Upper lobe of left lung (tissue), 6 donors: Measurements from ENCODE around the gene RHOF. TPM values are rescaled to one million over a fixed set of nuclear protein-coding genes. Genes with fewer than 3 reads are reported as not detected.
A peak's percentile ranks its signal among the peaks of the same experiment; 100 is the strongest.

ENCODE experiments used
- ATAC-seq, 2 donors: fragments of 200-7000 bp; cut with Tn5 transposase; one replicate each; pipeline ENCODE4 v1.9.1; 2022; ENCODE audit warnings: mild to moderate bottlenecking in 2 of 2, moderate library complexity in 2 of 2; ENCODE audit not compliant: low FRiP score in 2 of 2
- DNase-seq, 2 donors: peaks; one replicate each; pipeline ENCODE4 v3.0.0-alpha.2; 2019 to 2020
- H3K27ac ChIP-seq, 4 donors: fragments of 200-600 bp; sonication (generic); one replicate each; pipeline ENCODE4 v1.5.1; 2016 to 2019
- H3K27me3 ChIP-seq, 4 donors: fragments of 200-600 bp; sonication (generic); one replicate each; pipeline ENCODE4 v1.5.1; 2017 to 2019
- H3K36me3 ChIP-seq, 4 donors: fragments of 200-600 bp; sonication (generic); one replicate each; pipeline ENCODE4 v1.5.1; 2016 to 2019
- H3K4me1 ChIP-seq, 4 donors: fragments of 200-600 bp; sonication (generic); one replicate each; pipeline ENCODE4 v1.5.1; 2018 to 2019
- H3K4me3 ChIP-seq, 4 donors: fragments of 200-600 bp; sonication (generic); one replicate each; pipeline ENCODE4 v1.5.1; 2017 to 2019; ENCODE audit warnings: mild to moderate bottlenecking in 2 of 4, moderate library complexity in 1 of 4
- H3K9me3 ChIP-seq, 4 donors: fragments of 200-600 bp; sonication (generic); one replicate each; pipeline ENCODE4 v1.5.1; 2018 to 2019
- CTCF ChIP-seq, 6 experiments: fragments of 450-650 bp in 4 of 6; fragments of 200-600 bp in 2 of 6; sonication (generic) in 2 of 6; IDR thresholded peaks; one replicate each; pipeline ENCODE4 v1.5.1; 2016 to 2019; ENCODE audit warnings: antibody characterized with exemption in 6 of 6
- EP300 ChIP-seq, 4 donors: sonication (generic); formaldehyde crosslinking; IDR thresholded peaks; one replicate each; pipeline ENCODE4 v1.5.1; 2017; ENCODE audit warnings: antibody characterized with exemption in 4 of 4, control low read depth in 2 of 4
- POLR2A ChIP-seq, 4 donors: fragments of 450-650 bp; IDR thresholded peaks; one replicate each; pipeline ENCODE4 v1.5.1; 2016 to 2017; ENCODE audit warnings: antibody characterized with exemption in 4 of 4, mild to moderate bottlenecking in 2 of 4
- POLR2AphosphoS5 ChIP-seq, 2 donors: sonication (generic); formaldehyde crosslinking; IDR thresholded peaks; one replicate each; pipeline ENCODE4 v1.5.1; 2017; ENCODE audit warnings: antibody characterized with exemption in 2 of 2
- WGBS, 2 donors: methylation state at CpG; one replicate each; pipeline ENCODE4 v1.1.5; 2017 to 2018; 5-methylcytosine and 5-hydroxymethylcytosine counted together
- total RNA-seq, 6 donors: library from RNA; depleted of rRNA in 4 of 6; stranded (reverse); fragments of >200 nt in 4 of 6; gene quantifications; one replicate each; pipeline versions ENCODE4 v1.1.0 to v1.2.1, GENCODE V29; 2016 to 2021
- donor health status: DM: no; HTN: no; CAD: no; lungs with moderate emphysema.
- donor health status: DM: no; HTN: yes; CAD: no; lungs with severe emphysema.

Gene RHOF
- total RNA-seq, 6 donors from 2014 or later: 33.5 to 145 (median 45.5) TPM

GRCh38 chr12:121826318-121827150 is 33.0 kb upstream of the RHOF start:
- DNase-seq (no peak), ATAC-seq (no peak)
- Histone ChIP-seq H3K9me3 (no peaks in the 10 kb centered on the region), H3K27me3 (no peaks in the 10 kb centered on the region), H3K4me1 (no peaks in the 10 kb centered on the region), H3K36me3 (peaks cover 36 to 94% (median 69%) of the 10 kb centered on the region in 4 donors), H3K4me3 (no peak overlapping the region), H3K27ac (no peak overlapping the region)
- no peak for TF ChIP-seq POLR2A (IDR thresholded peaks at IDR 0.05)
- 86 to 87% methylated on average over 18 of the region's 18 CpGs for WGBS, 2 donors

GRCh38 chr12:121825041-121825523 is 31.6 kb upstream of the RHOF start:
- ATAC-seq (no peak), DNase-seq (peak in 1 of 2 donors; percentile 72)
- WGBS, 2 donors: 91 to 94% methylated on average over 15 to 18 of the region's 18 CpGs
- peaks cover 35 to 94% (median 70%) of the 10 kb centered on the region in 4 donors for H3K36me3 ChIP-seq
- H3K4me1 ChIP-seq: no peaks in the 10 kb centered on the region
- TF ChIP-seq POLR2A (IDR thresholded peaks at IDR 0.05) (no peak), CTCF (IDR thresholded peaks at IDR 0.05) (no peak), EP300 (IDR thresholded peaks at IDR 0.05) (no peak), POLR2AphosphoS5 (IDR thresholded peaks at IDR 0.05) (no peak)
- H3K27ac ChIP-seq: no peak overlapping the region
- no peaks in the 10 kb centered on the region for H3K27me3 ChIP-seq
- no peaks in the 10 kb centered on the region for H3K9me3 ChIP-seq
- H3K4me3 ChIP-seq: no peak overlapping the region

GRCh38 chr12:121823727-121824115 is 30.2 kb upstream of the RHOF start:
- H3K4me3 ChIP-seq: no peak overlapping the region
- 67 to 82% methylated on average over 5 to 12 of the region's 12 CpGs for WGBS, 2 donors
- no peaks in the 10 kb centered on the region for H3K27me3 ChIP-seq
- TF ChIP-seq EP300 (IDR thresholded peaks at IDR 0.05) (no peak), POLR2A (IDR thresholded peaks at IDR 0.05) (no peak), CTCF (IDR thresholded peaks at IDR 0.05) (no peak), POLR2AphosphoS5 (IDR thresholded peaks at IDR 0.05) (no peak)
- no peak overlapping the region for H3K27ac ChIP-seq
- H3K36me3 ChIP-seq: peaks cover 47 to 94% (median 70%) of the 10 kb centered on the region in 4 donors
- no peak for ATAC-seq
- H3K4me1 ChIP-seq: no peaks in the 10 kb centered on the region
- no peaks in the 10 kb centered on the region for H3K9me3 ChIP-seq
- no peak for DNase-seq

GRCh38 chr12:121823101-121823726 is 29.7 kb upstream of the RHOF start:
- peaks cover 47 to 94% (median 71%) of the 10 kb centered on the region in 4 donors for H3K36me3 ChIP-seq

GRCh38 chr12:121822393-121823100 is 29.1 kb upstream of the RHOF start:
- no peaks in the 10 kb centered on the region for H3K27me3 ChIP-seq
- WGBS, 2 donors: 95 to 100% methylated on average over 10 to 24 of the region's 39 CpGs
- peak in 1 of 2 donors; percentile 74 for DNase-seq
- no peak overlapping the region for H3K27ac ChIP-seq
- no peaks in the 10 kb centered on the region for H3K9me3 ChIP-seq
- H3K4me3 ChIP-seq: no peak overlapping the region
- no peaks in the 10 kb centered on the region for H3K4me1 ChIP-seq
- peaks cover 47 to 94% (median 71%) of the 10 kb centered on the region in 4 donors for H3K36me3 ChIP-seq
- no peak for TF ChIP-seq POLR2A (IDR thresholded peaks at IDR 0.05)
- TF ChIP-seq EP300 (IDR thresholded peaks at IDR 0.05): no peak
- TF ChIP-seq CTCF (IDR thresholded peaks at IDR 0.05): no peak
- no peak for TF ChIP-seq POLR2AphosphoS5 (IDR thresholded peaks at IDR 0.05)
- no peak for ATAC-seq

More at GRCh38 chr12:121823101-121823726, 29.7 kb upstream of the RHOF start:
- Histone ChIP-seq H3K4me3 (no peak overlapping the region), H3K4me1 (no peaks in the 10 kb centered on the region), H3K27ac (no peak overlapping the region), H3K27me3 (no peaks in the 10 kb centered on the region), H3K9me3 (no peaks in the 10 kb centered on the region)
- no peak for ATAC-seq
- DNase-seq: peak in 1 of 2 donors; percentile 80
- TF ChIP-seq POLR2AphosphoS5 (IDR thresholded peaks at IDR 0.05): no peak
- WGBS, 2 donors: 95 to 100% methylated on average over 1 to 32 of the region's 36 CpGs
